ENCODE results near the gene LENG8.

- TF ChIP-seq CTCF (IDR thresholded peaks at IDR 0.05; ENCODE audit: low read length) (peak; percentile 65), EZH2 (optimal IDR thresholded peaks at IDR 0.05; ENCODE audit: low read depth, low read length) (no peak), EZH2phosphoT487 (IDR thresholded peaks at IDR 0.05; ENCODE audit: low read length) (no peak)
These were observed 29.8 kb downstream of the LENG8 start for GRCh38 chr19:54478677-54479266.
